IPS-18a (cell line): ENCODE data around the gene SELENOI.

Experiments used
- H3K27ac ChIP-seq: one replicate; pipeline ENCODE4 v1.5.1; 2013; ENCODE audit warnings: low read length
- H3K27me3 ChIP-seq: one replicate; pipeline ENCODE4 v1.6.1; 2013; ENCODE audit warnings: mild to moderate bottlenecking, low read length; ENCODE audit not compliant: control insufficient read depth, insufficient read depth
- H3K36me3 ChIP-seq: one replicate; pipeline ENCODE4 v1.6.1; 2013; ENCODE audit warnings: low read depth, low read length; ENCODE audit not compliant: control insufficient read depth
- H3K4me1 ChIP-seq: one replicate; pipeline ENCODE4 v1.6.1; 2013; ENCODE audit warnings: low read depth, low read length; ENCODE audit not compliant: control insufficient read depth
- H3K4me3 ChIP-seq: one replicate; pipeline ENCODE4 v1.5.1; 2013; ENCODE audit warnings: low read length
- H3K9ac ChIP-seq: one replicate; pipeline ENCODE4 v1.6.1; 2013; ENCODE audit warnings: mild to moderate bottlenecking, low read length, moderate library complexity
- H3K9me3 ChIP-seq: one replicate; pipeline ENCODE4 v1.6.1; 2013; ENCODE audit warnings: low read depth, low read length; ENCODE audit not compliant: control insufficient read depth

Gene SELENOI

DNA sequence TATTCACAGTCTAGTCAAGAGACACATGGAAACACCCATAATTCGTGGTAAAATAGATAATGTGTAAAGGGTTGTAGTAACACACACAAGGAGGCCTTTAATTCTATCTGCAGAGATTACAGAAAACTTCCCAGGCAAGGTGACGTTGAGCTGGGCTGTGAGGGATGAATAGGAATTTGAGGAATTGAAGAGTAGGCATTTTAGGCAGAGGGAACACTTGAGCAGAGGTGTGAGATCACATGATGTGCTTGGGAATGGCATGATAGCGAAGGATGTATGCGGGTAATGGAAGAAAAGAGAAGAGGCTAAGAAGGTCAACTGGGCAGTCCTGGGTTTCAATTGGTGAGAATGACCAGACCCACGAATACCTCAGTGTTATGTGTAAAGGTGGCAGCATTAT is 76.0 kb downstream of the SELENOI start:
- peaks cover 5% of the 10 kb centered on the region for H3K4me1 ChIP-seq
- H3K27me3 ChIP-seq, result no peaks in the 10 kb centered on the region
- H3K9ac ChIP-seq, result no peak overlapping the region
- no peak overlapping the region for H3K4me3 ChIP-seq
- H3K36me3 ChIP-seq, result no peaks in the 10 kb centered on the region
- no peak overlapping the region for H3K27ac ChIP-seq
- H3K9me3 ChIP-seq, result no peaks in the 10 kb centered on the region

DNA sequence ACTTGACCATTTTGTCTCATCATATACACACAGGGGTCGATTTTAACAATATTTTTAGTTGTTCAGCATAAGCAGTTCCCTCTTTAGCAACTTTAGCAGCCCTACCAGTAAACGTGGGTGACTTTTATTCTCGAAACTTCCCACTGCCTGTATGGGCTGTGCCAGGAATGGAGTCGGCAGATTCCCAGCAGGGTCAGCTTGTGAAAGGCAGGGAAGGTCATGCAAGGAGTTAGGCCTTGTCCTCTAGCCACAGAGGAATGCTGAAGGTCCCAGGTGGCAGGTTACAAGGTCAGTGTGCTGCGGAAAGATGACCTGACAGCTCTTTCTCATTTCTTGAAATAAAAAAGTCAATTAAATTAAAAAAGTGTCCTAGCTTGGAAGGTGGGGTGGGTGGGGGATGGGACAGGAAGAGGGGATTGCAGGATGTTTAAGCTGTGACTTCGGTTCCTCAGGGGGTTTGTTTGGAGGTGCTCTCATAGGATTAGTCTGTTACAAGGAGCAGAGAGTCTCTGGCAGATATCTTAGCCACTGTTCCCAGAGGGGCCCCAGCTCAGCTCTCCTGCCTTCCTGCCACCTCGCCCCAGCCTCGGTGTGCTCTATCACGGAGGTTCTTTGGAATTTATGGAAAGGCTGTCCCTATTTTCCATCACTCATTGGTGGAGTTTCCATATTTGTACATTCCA is 77.1 kb downstream of the SELENOI start:
- Histone ChIP-seq H3K27me3 (no peaks in the 10 kb centered on the region), H3K27ac (no peak overlapping the region), H3K36me3 (no peaks in the 10 kb centered on the region), H3K9ac (no peak overlapping the region), H3K4me1 (peaks cover 5% of the 10 kb centered on the region), H3K9me3 (no peaks in the 10 kb centered on the region), H3K4me3 (no peak overlapping the region)

DNA sequence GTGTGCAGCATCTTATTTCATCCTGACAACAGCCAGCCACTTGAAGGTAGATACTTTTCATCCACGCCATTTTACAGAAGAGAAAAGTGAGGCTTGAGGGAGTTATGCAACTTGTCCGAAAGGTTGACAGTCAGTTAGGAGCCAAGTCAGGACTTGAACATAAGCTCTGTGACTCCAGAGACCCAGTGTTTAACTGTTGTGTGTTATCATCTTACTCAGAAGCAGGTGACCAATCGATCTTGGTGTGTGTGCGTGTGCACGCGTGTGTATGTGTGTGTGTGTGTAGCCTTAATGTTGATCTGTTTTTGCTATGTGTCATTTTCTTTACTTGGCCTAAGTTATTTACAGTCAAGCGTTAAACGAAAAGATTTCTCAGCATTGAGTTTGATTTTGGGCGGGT is 77.8 kb downstream of the SELENOI start:
- Histone ChIP-seq H3K9me3 (no peaks in the 10 kb centered on the region), H3K27ac (no peak overlapping the region), H3K9ac (no peak overlapping the region), H3K4me3 (no peak overlapping the region), H3K36me3 (no peaks in the 10 kb centered on the region), H3K27me3 (no peaks in the 10 kb centered on the region), H3K4me1 (peaks cover 5% of the 10 kb centered on the region)

DNA sequence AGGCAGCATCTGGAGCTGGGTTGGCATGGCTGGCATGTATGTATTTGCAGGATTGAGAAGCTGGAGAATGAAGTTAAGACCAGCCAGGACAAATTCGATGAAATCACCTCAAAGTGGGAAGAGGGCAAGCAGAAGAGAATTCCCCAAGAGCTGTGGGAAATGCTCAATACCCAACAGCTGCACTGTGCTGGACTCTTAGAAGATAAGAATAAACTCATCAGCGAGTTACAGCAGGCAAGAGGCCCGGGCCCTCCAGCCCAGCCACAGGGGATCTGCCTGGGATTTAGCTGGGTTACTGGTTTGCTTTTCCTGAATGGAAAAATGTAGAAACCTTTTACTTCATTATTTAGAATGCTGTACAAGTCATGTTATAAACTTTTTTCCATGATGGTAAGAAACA is 78.3 kb downstream of the SELENOI start:
- no peak overlapping the region for H3K4me3 ChIP-seq
- H3K9ac ChIP-seq, result no peak overlapping the region
- no peaks in the 10 kb centered on the region for H3K9me3 ChIP-seq
- H3K27me3 ChIP-seq, result no peaks in the 10 kb centered on the region
- no peaks in the 10 kb centered on the region for H3K36me3 ChIP-seq
- no peak overlapping the region for H3K27ac ChIP-seq
- H3K4me1 ChIP-seq, result peaks cover 5% of the 10 kb centered on the region

DNA sequence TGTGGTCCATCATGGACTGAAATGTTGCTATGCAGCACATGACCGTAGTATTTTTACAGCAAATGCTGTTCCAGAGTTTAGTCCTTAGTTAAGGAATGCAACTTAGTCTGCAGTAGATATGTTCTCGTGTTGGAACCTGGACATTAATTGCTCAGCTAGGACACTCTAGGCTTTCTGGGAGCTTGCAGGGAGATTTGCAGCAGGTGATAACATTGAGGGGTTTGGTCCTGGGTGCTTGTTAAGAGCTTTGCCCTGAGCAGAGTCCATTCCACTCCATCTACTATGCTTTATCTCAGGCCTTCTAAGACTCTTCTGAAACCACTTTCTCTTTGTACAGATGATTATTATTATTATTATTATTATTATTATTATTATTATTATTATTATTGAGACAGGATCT is 82.9 kb downstream of the SELENOI start:
- Histone ChIP-seq H3K4me1 (no peaks in the 10 kb centered on the region), H3K4me3 (no peak overlapping the region), H3K27ac (no peak overlapping the region), H3K36me3 (no peaks in the 10 kb centered on the region), H3K9ac (no peak overlapping the region), H3K9me3 (no peaks in the 10 kb centered on the region), H3K27me3 (no peaks in the 10 kb centered on the region)

DNA sequence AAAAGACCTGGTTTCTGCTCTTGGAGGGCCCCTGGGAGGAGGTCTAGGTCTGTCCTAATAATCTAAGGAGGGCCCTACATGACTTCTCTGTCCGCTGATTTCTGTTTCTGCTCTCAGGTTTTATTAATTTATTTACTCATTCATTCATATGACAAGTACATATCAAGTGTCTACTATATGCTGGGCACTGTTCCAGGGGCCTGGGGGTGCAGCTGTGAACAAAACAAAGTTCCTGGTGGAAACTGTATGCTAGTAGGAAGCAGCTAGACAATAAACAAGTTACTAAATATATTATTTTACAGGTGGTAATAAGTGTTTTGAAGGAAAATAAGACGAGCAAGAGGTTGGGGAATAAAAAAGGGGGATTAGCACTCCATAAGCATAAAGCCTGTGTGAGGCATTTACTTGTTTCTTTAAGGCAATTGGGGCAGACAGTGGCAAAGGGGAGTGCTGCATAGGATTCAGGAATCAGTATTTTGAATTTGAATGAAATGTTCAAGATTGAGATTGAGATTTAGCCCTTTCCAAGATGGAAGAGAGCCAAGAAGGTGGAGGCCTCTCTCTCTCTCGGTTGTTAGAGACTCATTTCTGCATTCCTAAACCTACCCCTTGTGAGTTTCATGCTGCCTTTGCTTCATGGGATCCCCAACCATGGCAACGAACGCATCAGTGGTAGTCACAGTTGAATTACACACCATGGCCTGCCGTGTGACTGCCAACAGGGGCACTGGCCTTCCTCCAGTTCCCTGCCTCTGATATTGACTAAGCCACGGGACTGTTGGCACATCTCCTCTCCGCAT is 84.0 kb downstream of the SELENOI start:
- Histone ChIP-seq H3K9ac (no peak overlapping the region), H3K27ac (no peak overlapping the region), H3K36me3 (no peaks in the 10 kb centered on the region), H3K27me3 (no peaks in the 10 kb centered on the region), H3K4me1 (no peaks in the 10 kb centered on the region), H3K9me3 (no peaks in the 10 kb centered on the region), H3K4me3 (no peak overlapping the region)

DNA sequence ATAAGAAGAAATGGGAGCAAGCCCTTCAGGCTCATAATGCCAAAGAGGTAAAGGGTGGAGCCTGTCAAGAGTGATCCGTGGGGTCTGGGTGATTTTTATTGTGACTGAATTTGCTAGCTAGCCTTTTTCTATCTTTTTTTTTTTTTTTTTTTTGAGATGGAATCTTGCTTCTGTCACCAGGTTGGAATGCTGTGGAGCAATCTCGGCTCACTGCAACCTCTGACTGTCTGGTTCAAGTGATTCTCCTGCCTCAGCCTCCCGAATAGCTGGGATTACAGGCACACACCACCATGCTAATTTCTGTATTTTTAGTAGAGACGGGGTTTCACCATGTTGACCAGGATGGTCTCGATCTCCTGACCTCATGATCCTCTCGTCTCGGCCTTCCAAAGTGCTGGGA is 84.9 kb downstream of the SELENOI start:
- no peak overlapping the region for H3K9ac ChIP-seq
- no peaks in the 10 kb centered on the region for H3K4me1 ChIP-seq
- H3K4me3 ChIP-seq, result no peak overlapping the region

DNA sequence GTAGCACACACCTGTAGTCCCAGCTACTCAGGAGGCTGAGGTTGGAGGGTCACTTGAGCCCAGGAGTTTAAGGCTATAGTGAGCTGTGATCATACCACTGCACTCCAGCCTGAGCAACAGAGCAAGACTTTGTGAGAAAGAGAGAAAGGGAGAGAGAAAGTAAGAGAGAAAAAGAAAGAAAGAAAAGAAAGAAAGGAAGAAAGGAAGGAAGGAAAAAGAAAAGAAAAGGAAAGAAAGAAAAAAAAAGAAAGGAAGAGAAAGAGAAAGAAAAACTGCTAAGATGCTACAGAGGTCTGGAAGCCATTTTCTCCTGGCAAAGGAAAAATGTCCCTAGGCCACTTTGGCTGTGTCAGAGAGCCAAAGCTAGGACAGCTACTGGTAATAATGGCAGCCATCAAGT is 86.4 kb downstream of the SELENOI start:
- Histone ChIP-seq H3K36me3 (no peaks in the 10 kb centered on the region), H3K27ac (no peak overlapping the region), H3K9ac (no peak overlapping the region), H3K4me1 (no peaks in the 10 kb centered on the region), H3K4me3 (no peak overlapping the region), H3K27me3 (no peaks in the 10 kb centered on the region), H3K9me3 (no peaks in the 10 kb centered on the region)

More for the DNA sequence above, 84.9 kb downstream of the SELENOI start:
- no peaks in the 10 kb centered on the region for H3K36me3 ChIP-seq
- no peaks in the 10 kb centered on the region for H3K9me3 ChIP-seq
- H3K27ac ChIP-seq, result no peak overlapping the region
- no peaks in the 10 kb centered on the region for H3K27me3 ChIP-seq

DNA sequence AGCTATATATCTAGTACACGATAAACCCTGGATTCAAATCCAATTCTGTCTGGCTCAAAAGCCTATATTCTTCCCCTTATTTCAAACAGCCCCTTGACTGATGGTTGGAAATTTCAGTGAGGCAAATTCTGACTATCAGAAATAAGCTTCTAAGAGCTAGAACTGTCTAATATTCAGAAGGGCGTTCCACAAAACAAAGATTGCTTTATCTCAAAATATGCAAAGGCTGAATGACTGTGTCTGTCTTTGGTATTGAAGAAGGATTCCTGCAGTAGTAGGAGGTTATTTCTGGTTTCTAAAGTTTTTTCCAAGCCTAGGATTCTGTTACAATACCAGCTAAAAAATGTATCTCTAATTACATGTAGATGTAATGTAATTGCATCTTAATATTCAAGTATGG is 86.9 kb downstream of the SELENOI start:
- Histone ChIP-seq H3K4me3 (no peak overlapping the region), H3K9ac (no peak overlapping the region), H3K36me3 (no peaks in the 10 kb centered on the region), H3K27me3 (no peaks in the 10 kb centered on the region), H3K9me3 (no peaks in the 10 kb centered on the region), H3K4me1 (no peaks in the 10 kb centered on the region), H3K27ac (no peak overlapping the region)

DNA sequence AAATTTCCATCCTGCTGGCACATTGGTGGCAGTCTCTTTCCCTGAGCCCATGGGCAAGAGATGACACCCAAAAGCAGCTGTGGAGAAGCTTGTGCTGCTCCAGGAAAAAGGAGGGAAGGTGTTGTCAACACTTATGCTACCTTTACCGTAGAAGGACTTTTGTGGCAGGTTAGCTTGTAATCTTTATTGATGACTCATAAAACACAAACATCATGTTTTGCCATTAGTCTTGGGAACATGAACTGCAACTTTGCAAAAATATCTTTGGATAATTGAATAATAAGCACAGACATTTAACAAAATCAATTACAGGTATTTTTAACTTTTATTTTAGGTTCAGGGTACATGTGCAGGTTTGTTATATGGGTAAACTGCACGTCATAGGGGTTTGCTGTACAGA is 89.2 kb downstream of the SELENOI start:
- Histone ChIP-seq H3K9me3 (no peaks in the 10 kb centered on the region), H3K27me3 (no peaks in the 10 kb centered on the region), H3K9ac (no peak overlapping the region), H3K27ac (no peak overlapping the region), H3K4me1 (no peaks in the 10 kb centered on the region), H3K36me3 (no peaks in the 10 kb centered on the region), H3K4me3 (no peak overlapping the region)

DNA sequence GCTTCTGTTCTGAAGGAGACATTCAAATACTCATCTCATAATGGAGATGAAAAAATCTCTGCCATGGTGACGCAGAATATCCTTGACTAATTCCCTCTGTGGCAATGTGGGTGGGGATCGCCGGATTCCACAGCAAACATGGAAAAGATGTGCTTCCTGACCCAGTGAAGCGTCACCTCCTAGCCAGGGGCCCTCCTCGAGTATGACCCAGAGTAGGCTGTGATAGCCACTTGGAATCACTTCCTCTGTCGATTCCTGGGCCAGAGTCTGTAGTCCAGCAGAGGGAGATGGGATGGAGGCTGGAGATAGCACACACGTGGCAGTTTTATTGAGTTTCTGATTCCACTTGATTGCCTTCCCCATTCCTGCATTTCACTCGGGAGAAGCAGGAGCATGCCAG is 92.6 kb downstream of the SELENOI start:
- Histone ChIP-seq H3K9me3 (no peaks in the 10 kb centered on the region), H3K9ac (no peak overlapping the region), H3K4me1 (no peaks in the 10 kb centered on the region), H3K27me3 (no peaks in the 10 kb centered on the region), H3K36me3 (no peaks in the 10 kb centered on the region), H3K27ac (no peak overlapping the region), H3K4me3 (no peak overlapping the region)

DNA sequence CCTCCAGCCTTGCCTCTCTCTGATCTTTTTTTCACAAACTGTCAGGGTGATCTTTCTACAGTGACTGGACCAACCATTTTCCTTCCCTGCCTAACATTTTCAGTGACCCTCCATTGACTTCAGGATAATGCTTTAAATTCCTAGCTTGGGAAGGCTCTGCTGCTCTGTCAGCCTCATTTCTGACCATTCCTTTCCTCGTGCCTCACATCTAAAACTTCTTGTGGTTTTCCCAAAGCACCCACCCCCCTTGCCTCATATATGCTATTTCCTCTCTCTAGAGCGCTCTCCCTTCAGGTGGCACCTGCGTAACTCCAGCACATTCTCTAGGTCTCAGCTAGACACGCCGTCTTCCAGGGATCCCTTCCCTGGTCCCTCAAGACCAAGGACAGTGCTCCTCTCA is 93.0 kb downstream of the SELENOI start:
- Histone ChIP-seq H3K9ac (no peak overlapping the region), H3K9me3 (no peaks in the 10 kb centered on the region), H3K4me1 (no peaks in the 10 kb centered on the region), H3K36me3 (no peaks in the 10 kb centered on the region), H3K27ac (no peak overlapping the region), H3K4me3 (no peak overlapping the region), H3K27me3 (no peaks in the 10 kb centered on the region)
